Measurements from ENCODE around the gene ZNF346.
"Not testable (repeated sequence)": the region's sequence is repeated elsewhere in the genome, so short reads cannot be mapped to it uniquely, and the experiment has no call there.

ZNF346 gene

DNA sequence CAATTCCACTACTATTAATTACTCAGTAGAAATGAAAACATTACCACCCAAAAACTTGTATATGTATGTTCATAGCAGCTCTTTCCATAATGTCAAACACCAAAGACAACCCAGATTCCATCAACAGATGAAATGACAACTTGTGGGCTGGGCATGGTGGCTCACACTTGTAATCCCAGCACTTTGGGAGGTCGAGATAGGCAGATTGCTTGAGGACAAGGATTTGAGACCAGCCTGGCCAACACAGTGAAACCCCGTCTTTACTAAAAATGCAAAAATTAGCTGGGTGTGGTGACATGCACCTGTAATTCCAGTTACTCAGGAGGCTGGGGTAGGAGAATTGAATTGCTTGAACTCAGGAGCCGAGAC is 27.4 kb upstream of the ZNF346 start:
- H3K36me3 ChIP-seq (ENCODE audit: control insufficient read depth in 1 of 2, insufficient read depth in 2 of 2, low read length in 2 of 2), result no peaks in the 10 kb centered on the region
- peaks cover 0 to 4% of the 10 kb centered on the region in 2 donors for H3K9me3 ChIP-seq (ENCODE audit: control insufficient read depth in 1 of 2, low read length in 2 of 2)
- no peaks in the 10 kb centered on the region for H3K27me3 ChIP-seq (ENCODE audit: low read depth, low read length)
- no peak overlapping the region for H3K27ac ChIP-seq (ENCODE audit: low read length)
- peaks cover 0 to 10% of the 10 kb centered on the region in 2 donors for H3K4me1 ChIP-seq (ENCODE audit: control insufficient read depth in 1 of 2, insufficient read depth in 2 of 2, low read length in 2 of 2)
- H3K4me3 ChIP-seq (ENCODE audit: low read depth in 1 of 2, low read length in 2 of 2), result no peak overlapping the region

- no peaks in the 10 kb centered on the region for H3K36me3 ChIP-seq (ENCODE audit: control insufficient read depth in 1 of 2, insufficient read depth in 2 of 2, low read length in 2 of 2)
- H3K4me3 ChIP-seq (ENCODE audit: low read depth in 1 of 2, low read length in 2 of 2), result no peak overlapping the region
- peaks cover 0 to 4% of the 10 kb centered on the region in 2 donors for H3K9me3 ChIP-seq (ENCODE audit: control insufficient read depth in 1 of 2, low read length in 2 of 2)
- peak overlapping the region; percentile 21 for H3K27ac ChIP-seq (ENCODE audit: low read length)
- peaks cover 0 to 10% of the 10 kb centered on the region in 2 donors for H3K4me1 ChIP-seq (ENCODE audit: control insufficient read depth in 1 of 2, insufficient read depth in 2 of 2, low read length in 2 of 2)
- no peaks in the 10 kb centered on the region for H3K27me3 ChIP-seq (ENCODE audit: low read depth, low read length)
Measured at GRCh38 chr5:176995896-176996767, 26.4 kb upstream of the ZNF346 start.

DNA sequence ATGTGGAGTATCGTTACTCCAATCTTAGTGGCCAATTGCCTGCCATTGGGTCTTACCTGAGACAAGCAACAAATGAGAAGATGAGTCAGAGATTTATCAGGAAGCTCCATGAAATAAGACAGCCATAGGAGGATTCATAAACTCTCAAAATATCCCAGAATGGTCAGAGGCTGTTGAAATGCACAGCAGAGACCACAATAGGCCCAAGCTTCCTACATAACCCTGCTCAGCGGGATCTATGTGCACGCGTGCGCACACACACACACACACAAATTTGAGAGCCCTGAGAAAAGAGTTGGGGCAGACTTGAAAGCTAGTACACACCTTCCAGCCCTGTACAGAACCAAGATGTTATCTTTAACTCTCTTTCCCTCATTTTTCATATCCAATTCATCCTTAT is 25.7 kb upstream of the ZNF346 start:
- peaks cover 0 to 10% of the 10 kb centered on the region in 2 donors for H3K4me1 ChIP-seq (ENCODE audit: control insufficient read depth in 1 of 2, insufficient read depth in 2 of 2, low read length in 2 of 2)
- H3K36me3 ChIP-seq (ENCODE audit: control insufficient read depth in 1 of 2, insufficient read depth in 2 of 2, low read length in 2 of 2), result no peaks in the 10 kb centered on the region
- no peaks in the 10 kb centered on the region for H3K27me3 ChIP-seq (ENCODE audit: low read depth, low read length)
- peaks cover 0 to 4% of the 10 kb centered on the region in 2 donors for H3K9me3 ChIP-seq (ENCODE audit: control insufficient read depth in 1 of 2, low read length in 2 of 2)
- H3K27ac ChIP-seq (ENCODE audit: low read length), result peak overlapping the region; percentile 21
- H3K4me3 ChIP-seq (ENCODE audit: low read depth in 1 of 2, low read length in 2 of 2), result no peak overlapping the region

DNA sequence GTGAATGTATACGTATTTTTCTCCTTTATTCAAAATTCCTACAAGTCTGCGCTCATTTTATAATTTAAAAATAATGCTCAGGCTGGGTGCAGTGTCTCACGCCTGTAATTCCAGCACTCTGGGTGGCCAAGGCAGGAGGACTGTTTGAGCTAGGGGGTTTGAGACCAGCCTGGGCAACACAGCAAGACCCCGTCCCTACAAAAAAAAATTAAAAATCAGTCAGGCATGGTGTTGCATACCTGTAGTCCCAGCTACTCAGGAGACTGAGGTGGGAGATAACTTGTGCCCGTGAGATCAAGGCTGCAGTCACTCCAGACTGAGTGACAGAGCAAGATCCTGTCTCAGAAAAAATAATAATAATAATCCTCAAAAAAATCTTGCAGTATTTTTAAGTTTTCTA is 23.7 kb upstream of the ZNF346 start:
- Histone ChIP-seq H3K27me3 (ENCODE audit: low read depth, low read length) (no peaks in the 10 kb centered on the region), H3K4me1 (ENCODE audit: control insufficient read depth in 1 of 2, insufficient read depth in 2 of 2, low read length in 2 of 2) (peaks cover 0 to 11% of the 10 kb centered on the region in 2 donors), H3K27ac (ENCODE audit: low read length) (no peak overlapping the region), H3K9me3 (ENCODE audit: control insufficient read depth in 1 of 2, low read length in 2 of 2) (peaks cover 0 to 4% of the 10 kb centered on the region in 2 donors), H3K36me3 (ENCODE audit: control insufficient read depth in 1 of 2, insufficient read depth in 2 of 2, low read length in 2 of 2) (no peaks in the 10 kb centered on the region), H3K4me3 (ENCODE audit: low read depth in 1 of 2, low read length in 2 of 2) (no peak overlapping the region)

- H3K27ac ChIP-seq (ENCODE audit: low read length); H3K36me3 ChIP-seq (ENCODE audit: control insufficient read depth in 1 of 2, insufficient read depth in 2 of 2, low read length in 2 of 2); H3K27me3 ChIP-seq (ENCODE audit: low read depth, low read length); H3K4me3 ChIP-seq (ENCODE audit: low read depth in 1 of 2, low read length in 2 of 2); H3K9me3 ChIP-seq (ENCODE audit: control insufficient read depth in 1 of 2, low read length in 2 of 2): not testable (repeated sequence)
- peaks cover 3 to 18% of the 10 kb centered on the region in 2 donors for H3K4me1 ChIP-seq (ENCODE audit: control insufficient read depth in 1 of 2, insufficient read depth in 2 of 2, low read length in 2 of 2)
Measured at GRCh38 chr5:176999526-176999925, 23.0 kb upstream of the ZNF346 start.

GRCh38 chr5:177003649-177004048 is 18.8 kb upstream of the ZNF346 start:
- H3K4me1 ChIP-seq (ENCODE audit: control insufficient read depth in 1 of 2, insufficient read depth in 2 of 2, low read length in 2 of 2), result peaks cover 3 to 18% of the 10 kb centered on the region in 2 donors
- no peaks in the 10 kb centered on the region for H3K9me3 ChIP-seq (ENCODE audit: control insufficient read depth in 1 of 2, low read length in 2 of 2)
- no peak overlapping the region for H3K4me3 ChIP-seq (ENCODE audit: low read depth in 1 of 2, low read length in 2 of 2)
- H3K27ac ChIP-seq (ENCODE audit: low read length), result no peak overlapping the region
- H3K27me3 ChIP-seq (ENCODE audit: low read depth, low read length), result no peaks in the 10 kb centered on the region
- no peaks in the 10 kb centered on the region for H3K36me3 ChIP-seq (ENCODE audit: control insufficient read depth in 1 of 2, insufficient read depth in 2 of 2, low read length in 2 of 2)

GRCh38 chr5:177004961-177005360 is 17.5 kb upstream of the ZNF346 start:
- no peak overlapping the region for H3K27ac ChIP-seq (ENCODE audit: low read length)
- peak overlapping the region; percentile 73 to 88 for H3K4me3 ChIP-seq (ENCODE audit: low read depth in 1 of 2, low read length in 2 of 2)
- H3K27me3 ChIP-seq (ENCODE audit: low read depth, low read length), result no peaks in the 10 kb centered on the region
- H3K9me3 ChIP-seq (ENCODE audit: control insufficient read depth in 1 of 2, low read length in 2 of 2), result no peaks in the 10 kb centered on the region
- peaks cover 3 to 18% of the 10 kb centered on the region in 2 donors for H3K4me1 ChIP-seq (ENCODE audit: control insufficient read depth in 1 of 2, insufficient read depth in 2 of 2, low read length in 2 of 2)
- no peaks in the 10 kb centered on the region for H3K36me3 ChIP-seq (ENCODE audit: control insufficient read depth in 1 of 2, insufficient read depth in 2 of 2, low read length in 2 of 2)

GRCh38 chr5:177005619-177006264 is 16.8 kb upstream of the ZNF346 start:
- Histone ChIP-seq H3K4me1 (ENCODE audit: control insufficient read depth in 1 of 2, insufficient read depth in 2 of 2, low read length in 2 of 2) (peaks cover 3 to 18% of the 10 kb centered on the region in 2 donors), H3K36me3 (ENCODE audit: control insufficient read depth in 1 of 2, insufficient read depth in 2 of 2, low read length in 2 of 2) (no peaks in the 10 kb centered on the region), H3K4me3 (ENCODE audit: low read depth in 1 of 2, low read length in 2 of 2) (peak overlapping the region; percentile 73 to 88), H3K27ac (ENCODE audit: low read length) (peak overlapping the region; percentile 74), H3K9me3 (ENCODE audit: control insufficient read depth in 1 of 2, low read length in 2 of 2) (no peaks in the 10 kb centered on the region), H3K27me3 (ENCODE audit: low read depth, low read length) (no peaks in the 10 kb centered on the region)

GRCh38 chr5:177006265-177006972 is 16.1 kb upstream of the ZNF346 start, which contains the start of gene UIMC1:
TSS of gene UIMC1 (minus strand) at chr5:177006779. CDS start at chr5:176982615, 24,164 bp downstream.
- H3K27me3 ChIP-seq (ENCODE audit: low read depth, low read length), result no peaks in the 10 kb centered on the region
- peaks cover 3 to 18% of the 10 kb centered on the region in 2 donors for H3K4me1 ChIP-seq (ENCODE audit: control insufficient read depth in 1 of 2, insufficient read depth in 2 of 2, low read length in 2 of 2)
- H3K9me3 ChIP-seq (ENCODE audit: control insufficient read depth in 1 of 2, low read length in 2 of 2), result no peaks in the 10 kb centered on the region
- peak within 1 kb of the TSS; percentile 73 to 88 for H3K4me3 ChIP-seq (ENCODE audit: low read depth in 1 of 2, low read length in 2 of 2)
- no peaks in the 10 kb centered on the region for H3K36me3 ChIP-seq (ENCODE audit: control insufficient read depth in 1 of 2, insufficient read depth in 2 of 2, low read length in 2 of 2)
- peak within 1 kb of the TSS; percentile 74 for H3K27ac ChIP-seq (ENCODE audit: low read length)

- Histone ChIP-seq H3K27me3 (ENCODE audit: low read depth, low read length) (no peaks in the 10 kb centered on the region), H3K4me3 (ENCODE audit: low read depth in 1 of 2, low read length in 2 of 2) (no peak overlapping the region), H3K36me3 (ENCODE audit: control insufficient read depth in 1 of 2, insufficient read depth in 2 of 2, low read length in 2 of 2) (no peaks in the 10 kb centered on the region), H3K9me3 (ENCODE audit: control insufficient read depth in 1 of 2, low read length in 2 of 2) (no peaks in the 10 kb centered on the region), H3K27ac (ENCODE audit: low read length) (no peak overlapping the region), H3K4me1 (ENCODE audit: control insufficient read depth in 1 of 2, insufficient read depth in 2 of 2, low read length in 2 of 2) (peaks cover 3 to 25% of the 10 kb centered on the region in 2 donors)
Measured at GRCh38 chr5:177008716-177009115, 13.8 kb upstream of the ZNF346 start.

GRCh38 chr5:177010153-177010552 is 12.3 kb upstream of the ZNF346 start:
- H3K27ac ChIP-seq (ENCODE audit: low read length), result no peak overlapping the region

More at GRCh38 chr5:177010153-177010552, 12.3 kb upstream of the ZNF346 start:
- Histone ChIP-seq H3K4me1 (ENCODE audit: control insufficient read depth in 1 of 2, insufficient read depth in 2 of 2, low read length in 2 of 2) (peaks cover 0 to 11% of the 10 kb centered on the region in 2 donors), H3K36me3 (ENCODE audit: control insufficient read depth in 1 of 2, insufficient read depth in 2 of 2, low read length in 2 of 2) (no peaks in the 10 kb centered on the region), H3K9me3 (ENCODE audit: control insufficient read depth in 1 of 2, low read length in 2 of 2) (no peaks in the 10 kb centered on the region), H3K27me3 (ENCODE audit: low read depth, low read length) (no peaks in the 10 kb centered on the region), H3K4me3 (ENCODE audit: low read depth in 1 of 2, low read length in 2 of 2) (no peak overlapping the region)

All from muscle layer of duodenum (tissue), 2 donors.